ENCODE data around the gene NFYC. TPM values are rescaled to one million over a fixed set of nuclear protein-coding genes. Genes with fewer than 3 reads are reported as not detected.
"Not testable (repeated sequence)": the region's sequence is repeated elsewhere in the genome, so short reads cannot be mapped to it uniquely, and the experiment has no call there.

NFYC gene
- total RNA-seq, 1 donor = 19.0 TPM

DNA sequence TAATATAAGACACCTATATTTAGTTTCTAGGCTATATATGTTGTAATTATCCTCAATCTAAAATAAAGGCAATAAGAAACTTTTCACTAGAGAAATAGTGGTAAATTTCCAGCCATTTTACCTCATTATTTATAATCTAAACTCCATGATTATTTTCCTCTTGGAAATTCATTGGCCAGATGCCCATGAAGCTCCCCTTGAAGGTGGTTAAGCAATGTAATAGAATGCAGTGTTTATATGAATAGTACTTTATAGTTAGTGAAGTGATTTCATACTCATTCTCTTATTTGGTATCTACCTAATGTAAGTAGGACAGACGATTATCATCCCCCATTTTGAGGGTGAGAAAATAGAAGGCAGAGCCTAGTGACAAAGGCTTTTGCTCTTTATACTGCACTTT lies 26.5 kb downstream of the NFYC start:
- DNase-seq (ENCODE audit: low read depth) = peak; percentile 52
- TF ChIP-seq CTCF (IDR thresholded peaks at IDR 0.05; ENCODE audit: insufficient read depth, low read depth, low read length) = no peak
- H3K4me3 ChIP-seq (ENCODE audit: low read depth, low read length) = no peak overlapping the region

GRCh38 chr1:40720493-40720892 lies 29.0 kb downstream of the NFYC start:
- DNase-seq (ENCODE audit: low read depth) = no peak
- H3K4me3 ChIP-seq (ENCODE audit: low read depth, low read length) = no peak overlapping the region
- no peak for TF ChIP-seq CTCF (IDR thresholded peaks at IDR 0.05; ENCODE audit: insufficient read depth, low read depth, low read length)

DNA sequence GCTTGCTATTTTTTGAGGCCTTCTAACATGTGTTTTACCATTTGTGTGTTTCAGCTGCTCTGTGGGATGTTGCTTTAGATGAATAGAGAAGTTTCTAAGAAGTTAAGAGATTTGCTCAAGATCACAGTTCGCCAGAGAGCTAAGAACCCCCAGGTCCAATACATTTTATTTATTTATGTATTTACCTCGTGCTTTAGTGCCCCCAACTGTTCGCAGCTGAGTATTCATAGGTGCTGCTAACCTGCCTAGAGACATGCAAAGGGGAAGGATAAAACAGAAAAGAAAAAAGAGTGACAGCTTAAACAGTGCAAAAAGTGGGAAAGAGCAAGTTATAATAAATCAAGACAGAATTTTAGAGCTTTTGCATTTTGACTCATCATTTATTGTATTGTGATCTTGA lies 31.1 kb downstream of the NFYC start:
- TF ChIP-seq CTCF (IDR thresholded peaks at IDR 0.05; ENCODE audit: insufficient read depth, low read depth, low read length) = no peak
- DNase-seq (ENCODE audit: low read depth) = no peak
- H3K4me3 ChIP-seq (ENCODE audit: low read depth, low read length) = no peak overlapping the region

DNA sequence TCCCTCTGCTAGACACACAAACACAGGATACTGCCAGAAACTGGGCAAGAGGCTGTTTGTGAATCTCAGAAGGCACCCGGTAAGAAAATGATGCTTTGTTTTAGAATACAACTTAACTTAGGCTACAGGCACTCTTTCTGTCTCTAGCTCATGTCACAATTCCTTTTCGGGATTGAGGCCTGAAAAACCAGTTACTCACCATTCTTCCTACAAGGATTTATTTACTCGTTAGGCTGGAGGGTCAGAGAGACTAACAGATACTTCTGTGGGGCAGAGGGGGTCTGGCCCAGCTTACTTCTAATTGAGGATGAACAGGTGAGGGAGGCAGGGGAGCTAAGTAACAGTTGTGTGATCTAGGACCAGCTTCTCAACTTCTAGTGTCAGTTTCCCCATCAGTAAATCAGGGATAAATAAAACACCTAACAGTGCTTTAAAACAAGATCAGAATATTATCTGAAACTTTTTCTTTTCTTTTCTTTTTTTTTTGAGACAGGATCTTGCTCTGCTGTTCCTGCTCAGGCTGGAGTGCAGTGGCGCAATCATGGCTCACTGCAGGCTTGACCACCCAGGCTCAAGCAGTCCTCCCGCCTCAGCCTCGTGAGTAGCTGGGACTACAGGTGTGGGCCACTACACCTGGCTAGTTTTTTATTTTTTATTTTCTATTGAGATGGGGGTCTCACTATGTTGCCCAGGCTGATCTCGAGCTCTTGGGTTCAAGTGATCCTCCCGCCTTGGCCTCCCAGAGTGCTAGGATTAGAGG lies 31.9 kb downstream of the NFYC start:
- no peak overlapping the region for H3K4me3 ChIP-seq (ENCODE audit: low read depth, low read length)
- TF ChIP-seq CTCF (IDR thresholded peaks at IDR 0.05; ENCODE audit: insufficient read depth, low read depth, low read length) = no peak
- no peak for DNase-seq (ENCODE audit: low read depth)

- peak; percentile 17 for DNase-seq (ENCODE audit: low read depth)
- H3K4me3 ChIP-seq (ENCODE audit: low read depth, low read length) = not testable (repeated sequence)
These were observed 36.2 kb downstream of the NFYC start for GRCh38 chr1:40727662-40728061.

- DNase-seq (ENCODE audit: low read depth) = peak; percentile 36
- not testable (repeated sequence) for H3K4me3 ChIP-seq (ENCODE audit: low read depth, low read length)
These were observed 37.9 kb downstream of the NFYC start for GRCh38 chr1:40729316-40729862.

DNA sequence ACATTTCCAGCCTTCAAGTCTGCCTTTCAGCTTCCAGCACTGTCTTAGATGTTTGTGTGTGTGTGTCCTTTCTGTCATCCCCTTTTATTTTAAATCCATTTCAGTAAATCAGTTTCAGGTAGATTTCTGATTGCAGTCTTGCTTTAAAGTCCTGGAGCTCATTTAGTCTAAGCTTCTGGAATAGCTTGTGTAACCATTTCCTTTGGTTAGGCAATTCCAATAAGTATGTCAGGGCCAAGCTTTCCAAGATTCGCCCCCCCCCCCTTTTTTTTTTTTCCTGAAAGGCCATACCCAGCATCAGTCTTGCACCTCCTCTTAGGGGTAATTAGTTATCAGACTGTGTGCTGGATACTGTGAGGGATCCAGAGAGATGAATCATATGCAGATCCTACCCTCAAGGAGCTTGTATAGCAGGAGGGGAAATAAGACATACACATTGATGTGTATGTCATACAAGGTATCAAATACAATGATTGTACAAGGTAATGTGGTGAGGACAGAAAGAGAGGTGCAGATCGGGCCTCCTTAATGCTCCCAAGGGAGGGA lies 41.3 kb downstream of the NFYC start:
- DNase-seq (ENCODE audit: low read depth) = no peak
- no peak for TF ChIP-seq CTCF (IDR thresholded peaks at IDR 0.05; ENCODE audit: insufficient read depth, low read depth, low read length)
- no peak overlapping the region for H3K4me3 ChIP-seq (ENCODE audit: low read depth, low read length)

Measured in fibroblast of villous mesenchyme (primary cell).